ENCODE results near the gene SZT2.
"Not testable (repeated sequence)": the region's sequence is repeated elsewhere in the genome, so short reads cannot be mapped to it uniquely, and the experiment has no call there.

Gene SZT2

DNA sequence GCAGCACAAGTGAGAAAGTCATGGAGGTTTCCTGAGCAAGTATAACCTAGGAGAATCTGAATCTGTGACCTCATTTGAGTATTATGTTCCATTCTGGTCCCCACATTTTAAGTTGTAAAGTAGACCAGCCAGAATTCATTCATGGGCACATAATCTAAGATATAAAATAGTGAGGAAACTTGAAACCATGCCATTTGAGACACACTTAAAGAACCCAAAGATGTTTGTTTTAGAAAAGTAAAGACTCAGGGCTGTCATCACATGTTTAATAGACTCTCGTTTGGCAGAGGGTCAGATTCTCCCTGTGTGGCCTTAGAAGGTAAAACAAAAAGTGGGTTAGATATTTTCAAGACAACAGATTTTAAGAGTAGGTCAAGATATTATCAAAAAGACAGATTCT lies 6.4 kb downstream of the SZT2 start:
- TF ChIP-seq, protein P1, sequence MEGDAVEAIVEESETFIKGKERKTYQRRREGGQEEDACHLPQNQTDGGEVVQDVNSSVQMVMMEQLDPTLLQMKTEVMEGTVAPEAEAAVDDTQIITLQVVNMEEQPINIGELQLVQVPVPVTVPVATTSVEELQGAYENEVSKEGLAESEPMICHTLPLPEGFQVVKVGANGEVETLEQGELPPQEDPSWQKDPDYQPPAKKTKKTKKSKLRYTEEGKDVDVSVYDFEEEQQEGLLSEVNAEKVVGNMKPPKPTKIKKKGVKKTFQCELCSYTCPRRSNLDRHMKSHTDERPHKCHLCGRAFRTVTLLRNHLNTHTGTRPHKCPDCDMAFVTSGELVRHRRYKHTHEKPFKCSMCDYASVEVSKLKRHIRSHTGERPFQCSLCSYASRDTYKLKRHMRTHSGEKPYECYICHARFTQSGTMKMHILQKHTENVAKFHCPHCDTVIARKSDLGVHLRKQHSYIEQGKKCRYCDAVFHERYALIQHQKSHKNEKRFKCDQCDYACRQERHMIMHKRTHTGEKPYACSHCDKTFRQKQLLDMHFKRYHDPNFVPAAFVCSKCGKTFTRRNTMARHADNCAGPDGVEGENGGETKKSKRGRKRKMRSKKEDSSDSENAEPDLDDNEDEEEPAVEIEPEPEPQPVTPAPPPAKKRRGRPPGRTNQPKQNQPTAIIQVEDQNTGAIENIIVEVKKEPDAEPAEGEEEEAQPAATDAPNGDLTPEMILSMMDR (IDR thresholded peaks at IDR 0.05; ENCODE audit: borderline replicate concordance, insufficient read depth, low read depth, low read length) = no peak
- H3K4me3 ChIP-seq (ENCODE audit: low read depth, low read length) = no peak overlapping the region

- TF ChIP-seq, protein P1 (IDR thresholded peaks at IDR 0.05; ENCODE audit: borderline replicate concordance, insufficient read depth, low read depth, low read length) = no peak
- no peak overlapping the region for H3K4me3 ChIP-seq (ENCODE audit: low read depth, low read length)
Observed at GRCh38 chr1:43398227-43398626, 8.5 kb downstream of the SZT2 start.

- H3K4me3 ChIP-seq (ENCODE audit: low read depth, low read length) = not testable (repeated sequence)
Observed at GRCh38 chr1:43400441-43400840, 10.7 kb downstream of the SZT2 start.

- no peak overlapping the region for H3K4me3 ChIP-seq (ENCODE audit: low read depth, low read length)
- TF ChIP-seq, protein P1 (IDR thresholded peaks at IDR 0.05; ENCODE audit: borderline replicate concordance, insufficient read depth, low read depth, low read length) = no peak
Observed at GRCh38 chr1:43402089-43402865, 12.6 kb downstream of the SZT2 start.

DNA sequence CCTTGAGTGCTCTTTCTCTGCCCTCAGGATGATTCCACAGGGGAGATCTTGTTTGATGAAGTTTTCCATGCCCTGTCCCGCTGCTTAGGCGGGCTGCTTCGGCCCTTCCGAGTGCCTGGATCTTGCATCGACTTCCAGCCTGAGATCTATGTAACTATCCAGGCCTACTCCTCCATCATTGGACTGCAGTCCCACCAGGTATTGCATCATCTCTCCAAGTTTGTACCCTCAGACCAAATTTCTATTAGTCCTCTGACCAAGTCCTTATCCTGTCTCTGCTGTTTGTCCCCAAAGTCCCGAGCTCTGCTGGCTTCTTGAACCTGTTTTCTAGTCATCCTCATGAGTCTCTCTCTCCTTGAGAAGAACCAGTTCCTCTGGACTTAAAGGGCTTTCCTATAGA lies 14.7 kb downstream of the SZT2 start:
- no peak overlapping the region for H3K4me3 ChIP-seq (ENCODE audit: low read depth, low read length)
- TF ChIP-seq, protein P1 (IDR thresholded peaks at IDR 0.05; ENCODE audit: borderline replicate concordance, insufficient read depth, low read depth, low read length) = no peak

- TF ChIP-seq, protein P1 (IDR thresholded peaks at IDR 0.05; ENCODE audit: borderline replicate concordance, insufficient read depth, low read depth, low read length) = no peak
- no peak overlapping the region for H3K4me3 ChIP-seq (ENCODE audit: low read depth, low read length)
Observed at GRCh38 chr1:43405219-43405875, 15.6 kb downstream of the SZT2 start.

DNA sequence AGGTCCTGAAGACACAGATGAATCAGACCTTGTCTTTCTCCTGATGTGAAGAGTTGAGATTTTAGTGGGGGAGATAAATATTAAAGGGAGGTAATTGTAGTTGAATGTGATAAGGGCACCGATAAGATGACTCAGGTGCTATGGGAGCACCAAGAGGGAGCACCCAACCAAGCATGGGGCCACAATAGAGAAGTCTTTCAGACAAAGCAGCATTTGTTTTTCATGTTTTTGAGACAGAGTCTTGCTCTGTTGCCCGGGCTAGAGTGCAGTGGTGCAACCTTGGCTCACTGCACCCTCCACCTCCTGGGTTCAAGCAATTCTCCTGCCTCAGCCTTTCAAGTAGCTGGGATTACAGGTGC lies 16.2 kb downstream of the SZT2 start:
- TF ChIP-seq, protein P1 (IDR thresholded peaks at IDR 0.05; ENCODE audit: borderline replicate concordance, insufficient read depth, low read depth, low read length) = no peak
- H3K4me3 ChIP-seq (ENCODE audit: low read depth, low read length) = no peak overlapping the region

Measured in GM12875 (cell line).